Measurements from ENCODE around the gene KANSL1.

Gene KANSL1

GRCh38 chr17:45997624-45998023 lies 195.6 kb downstream of the KANSL1 start:
- no peak for DNase-seq (ENCODE audit: low spot score)

GRCh38 chr17:45997166-45997565 lies 196.1 kb downstream of the KANSL1 start:
- no peak for DNase-seq (ENCODE audit: low spot score)

DNA sequence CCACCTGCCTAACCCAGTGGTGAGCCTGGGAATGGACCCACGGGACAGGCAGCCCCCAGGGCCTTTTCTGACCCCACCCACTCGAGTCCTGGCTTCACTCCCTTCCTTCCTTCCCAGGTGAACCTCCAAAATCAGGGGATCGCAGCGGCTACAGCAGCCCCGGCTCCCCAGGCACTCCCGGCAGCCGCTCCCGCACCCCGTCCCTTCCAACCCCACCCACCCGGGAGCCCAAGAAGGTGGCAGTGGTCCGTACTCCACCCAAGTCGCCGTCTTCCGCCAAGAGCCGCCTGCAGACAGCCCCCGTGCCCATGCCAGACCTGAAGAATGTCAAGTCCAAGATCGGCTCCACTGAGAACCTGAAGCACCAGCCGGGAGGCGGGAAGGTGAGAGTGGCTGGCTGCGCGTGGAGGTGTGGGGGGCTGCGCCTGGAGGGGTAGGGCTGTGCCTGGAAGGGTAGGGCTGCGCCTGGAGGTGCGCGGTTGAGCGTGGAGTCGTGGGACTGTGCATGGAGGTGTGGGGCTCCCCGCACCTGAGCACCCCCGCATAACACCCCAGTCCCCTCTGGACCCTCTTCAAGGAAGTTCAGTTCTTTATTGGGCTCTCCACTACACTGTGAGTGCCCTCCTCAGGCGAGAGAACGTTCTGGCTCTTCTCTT lies 196.8 kb downstream of the KANSL1 start:
- DNase-seq (ENCODE audit: low spot score) = no peak

- DNase-seq (ENCODE audit: low spot score) = no peak
Observed at GRCh38 chr17:45995627-45996270, 197.5 kb downstream of the KANSL1 start.

GRCh38 chr17:45994987-45995386 lies 198.2 kb downstream of the KANSL1 start:
- DNase-seq (ENCODE audit: low spot score) = no peak

DNA sequence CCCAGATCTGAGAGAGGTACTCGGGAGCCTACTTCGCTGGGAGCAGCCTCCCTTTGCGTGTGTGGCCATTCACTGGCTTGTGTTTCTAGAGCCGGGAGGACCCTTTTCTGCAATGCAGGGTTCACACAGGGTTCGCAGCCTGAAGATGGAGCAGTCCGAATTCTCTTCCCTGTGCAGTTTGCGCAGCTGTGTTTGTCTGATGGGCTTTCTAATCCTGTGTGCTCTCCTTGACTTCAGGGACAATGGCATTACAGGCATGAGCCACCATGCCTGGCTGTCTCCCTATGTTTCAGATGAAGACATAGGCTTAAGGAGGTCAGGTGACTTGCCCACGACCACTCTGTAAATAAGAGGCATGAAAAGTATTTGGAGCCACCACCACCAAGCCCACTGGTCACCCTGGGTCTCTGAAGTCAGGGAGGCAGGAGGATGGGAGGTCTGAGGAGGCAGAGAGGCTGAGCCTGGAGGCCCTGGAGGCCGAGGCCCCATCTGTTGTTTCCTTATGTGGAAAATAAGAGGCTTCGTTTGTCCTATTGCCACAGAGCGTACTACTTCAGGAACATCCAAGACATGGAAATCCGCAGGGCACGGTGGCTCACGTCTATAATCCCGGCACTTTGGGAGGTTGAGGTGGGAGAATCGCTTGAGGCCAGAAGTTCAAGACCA lies 199.1 kb downstream of the KANSL1 start:
- DNase-seq (ENCODE audit: low spot score) = no peak

DNA sequence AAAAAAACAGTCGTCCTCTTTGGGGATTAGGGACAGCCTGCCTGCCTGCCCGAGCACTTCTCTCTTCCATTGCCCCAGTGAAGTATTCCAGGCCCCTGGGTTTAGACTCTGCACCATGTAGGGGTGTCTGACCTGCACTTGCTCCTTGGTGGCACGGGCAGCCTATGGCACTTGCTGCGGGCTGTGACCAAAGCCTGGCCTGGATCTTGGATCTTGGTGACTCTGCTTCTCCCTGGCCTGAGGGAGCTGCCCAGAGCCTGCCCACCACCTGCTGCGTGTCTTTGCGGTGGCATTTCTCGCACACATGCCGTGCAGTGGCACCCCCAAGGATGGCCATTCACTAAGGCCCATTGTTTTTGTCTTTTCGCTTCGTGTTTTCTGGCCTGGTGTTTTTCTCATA lies 200.3 kb downstream of the KANSL1 start:
- DNase-seq (ENCODE audit: low spot score) = no peak

DNA sequence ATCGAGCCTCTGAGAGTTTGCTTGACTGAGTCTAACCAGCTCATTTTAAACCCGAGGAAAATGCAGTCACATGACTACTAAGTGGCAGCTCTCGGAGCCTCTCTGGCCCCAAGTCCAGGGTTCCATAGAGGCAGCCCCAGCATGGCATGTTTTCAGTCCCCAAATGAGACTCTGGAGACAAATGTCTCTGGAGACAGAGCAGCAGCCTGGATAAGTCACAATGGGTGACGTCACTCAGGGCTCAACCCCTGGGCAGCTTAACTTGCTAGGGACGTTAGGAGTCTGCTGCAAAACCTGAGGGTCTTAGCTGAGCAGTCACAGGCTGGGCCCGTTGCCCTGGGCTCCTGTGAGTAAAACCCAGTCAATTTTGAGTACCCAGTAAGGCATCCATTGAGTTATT lies 201.1 kb downstream of the KANSL1 start:
- DNase-seq (ENCODE audit: low spot score) = no peak

DNA sequence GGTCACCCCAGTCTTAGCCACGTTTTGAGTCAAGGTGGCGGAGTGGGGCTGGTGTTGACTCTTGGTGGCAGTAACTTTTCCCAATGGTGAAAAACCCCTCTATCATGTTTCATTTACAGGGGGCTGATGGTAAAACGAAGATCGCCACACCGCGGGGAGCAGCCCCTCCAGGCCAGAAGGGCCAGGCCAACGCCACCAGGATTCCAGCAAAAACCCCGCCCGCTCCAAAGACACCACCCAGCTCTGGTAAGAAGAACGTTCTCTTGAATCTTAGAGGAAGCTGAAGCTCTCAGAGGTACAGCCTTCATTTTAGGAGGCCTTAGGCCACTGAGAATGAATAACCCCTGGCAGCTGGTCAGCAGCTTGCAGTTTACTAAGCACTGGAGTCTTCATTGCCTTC lies 201.9 kb downstream of the KANSL1 start:
- DNase-seq (ENCODE audit: low spot score) = no peak

- DNase-seq (ENCODE audit: low spot score) = no peak
Observed at GRCh38 chr17:45990886-45991285, 202.3 kb downstream of the KANSL1 start.

DNA sequence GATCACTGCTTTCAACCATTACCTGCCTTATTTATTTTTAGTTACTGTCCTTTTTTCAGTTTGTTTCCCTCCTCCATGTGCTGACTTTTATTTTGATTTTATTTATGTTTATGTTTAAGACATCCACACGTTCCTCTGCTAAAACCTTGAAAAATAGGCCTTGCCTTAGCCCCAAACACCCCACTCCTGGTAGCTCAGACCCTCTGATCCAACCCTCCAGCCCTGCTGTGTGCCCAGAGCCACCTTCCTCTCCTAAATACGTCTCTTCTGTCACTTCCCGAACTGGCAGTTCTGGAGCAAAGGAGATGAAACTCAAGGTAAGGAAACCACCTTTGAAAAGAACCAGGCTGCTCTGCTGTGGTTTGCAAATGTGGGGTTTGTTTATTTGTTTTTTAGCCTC lies 203.5 kb downstream of the KANSL1 start:
- DNase-seq (ENCODE audit: low spot score) = no peak

DNA sequence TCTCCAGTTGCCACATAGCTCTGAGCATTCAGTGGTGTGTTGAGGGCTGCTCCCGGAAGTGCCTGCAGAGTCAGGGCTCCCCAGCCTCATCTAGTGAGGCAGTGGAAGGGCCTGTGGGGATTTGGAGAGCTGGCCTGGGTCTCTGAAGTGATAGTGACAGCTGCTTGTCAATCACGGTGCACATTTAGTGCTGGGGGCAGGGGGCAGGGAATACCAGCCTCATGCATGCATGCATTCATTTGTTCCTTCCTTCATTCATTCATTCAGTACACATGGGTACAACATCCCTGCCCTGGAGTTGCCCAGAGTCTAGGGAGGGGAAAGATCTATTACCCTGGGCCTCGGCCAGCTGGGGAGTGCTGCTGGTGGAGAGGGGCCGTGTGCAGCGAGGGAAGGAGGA lies 205.5 kb downstream of the KANSL1 start:
- no peak for DNase-seq (ENCODE audit: low spot score)

- DNase-seq (ENCODE audit: low spot score) = no peak
Observed at GRCh38 chr17:45986056-45986455, 207.2 kb downstream of the KANSL1 start.

DNA sequence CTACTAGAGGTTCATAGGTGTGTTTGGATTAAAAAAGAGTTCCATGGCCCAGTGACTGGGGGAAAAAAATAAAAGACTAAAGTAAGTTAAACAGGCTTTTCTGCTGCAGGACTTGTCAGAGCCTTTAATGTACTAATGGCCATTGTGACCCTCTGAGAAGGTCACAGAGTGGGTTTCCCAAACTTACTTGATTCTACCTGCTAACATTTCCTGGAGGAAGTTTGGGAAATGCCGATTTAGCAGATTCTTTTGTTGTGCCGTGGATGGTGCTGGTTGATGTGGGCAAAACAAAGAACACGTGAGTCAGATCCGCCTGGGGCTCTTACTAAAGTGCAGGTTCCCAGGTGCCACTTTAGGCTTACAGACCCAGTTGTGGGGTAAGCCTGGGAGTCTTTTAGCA lies 207.8 kb downstream of the KANSL1 start:
- no peak for DNase-seq (ENCODE audit: low spot score)

DNA sequence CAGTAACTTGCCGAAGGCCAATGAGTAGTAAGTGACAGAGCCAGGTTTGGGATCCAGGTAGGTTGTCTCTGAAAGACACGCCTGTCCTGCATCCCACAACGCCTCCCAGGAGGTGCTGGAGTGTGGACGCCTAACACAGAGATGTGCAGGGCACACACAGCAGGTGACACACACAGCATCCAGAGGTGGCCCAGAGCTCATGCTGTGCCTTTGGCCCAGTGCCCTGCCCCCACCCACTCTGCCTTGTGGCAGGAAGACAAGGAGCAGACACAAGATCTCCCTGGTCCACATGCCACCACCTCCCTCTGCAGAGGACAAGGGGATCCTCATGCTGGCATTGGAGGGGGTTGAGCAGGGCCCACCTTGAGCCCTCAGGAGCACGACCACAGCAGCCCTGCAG lies 208.9 kb downstream of the KANSL1 start:
- no peak for DNase-seq (ENCODE audit: low spot score)

- DNase-seq (ENCODE audit: low spot score) = no peak
Observed at GRCh38 chr17:45983614-45984310, 209.5 kb downstream of the KANSL1 start.

- no peak for DNase-seq (ENCODE audit: low spot score)
Observed at GRCh38 chr17:45982791-45983613, 210.2 kb downstream of the KANSL1 start.

- DNase-seq (ENCODE audit: low spot score) = no peak
Observed at GRCh38 chr17:45981306-45981705, 211.9 kb downstream of the KANSL1 start.

- DNase-seq (ENCODE audit: low spot score) = no peak
Observed at GRCh38 chr17:45980855-45981254, 212.4 kb downstream of the KANSL1 start.

Data from RKO (cell line).